Trophoblast cell (in vitro differentiated cells and primary cell): ENCODE results near the gene NRXN3.

ENCODE experiments used
- DNase-seq, 2 donors: peaks; one replicate each; pipeline ENCODE4 v3.0.0-alpha.2; 2016
- H2AFZ ChIP-seq: 2 replicates; pipeline ENCODE4 v1.6.1; 2013; ENCODE audit warnings: low read length, moderate library complexity, mild to moderate bottlenecking; ENCODE audit not compliant: insufficient read depth, poor library complexity
- H2AK5ac ChIP-seq: 2 replicates; pipeline ENCODE4 v1.6.1; 2013; ENCODE audit warnings: mild to moderate bottlenecking, low read length
- H2BK120ac ChIP-seq: 2 replicates; pipeline ENCODE4 v1.6.1; 2013; ENCODE audit warnings: low read length, mild to moderate bottlenecking, moderate library complexity; ENCODE audit not compliant: insufficient read depth, poor library complexity
- H2BK12ac ChIP-seq: 2 replicates; pipeline ENCODE4 v1.6.1; 2013; ENCODE audit warnings: mild to moderate bottlenecking, low read length, moderate library complexity
- H2BK5ac ChIP-seq: 2 replicates; pipeline ENCODE4 v1.6.1; 2013; ENCODE audit warnings: low read length, low read depth, moderate library complexity, mild to moderate bottlenecking; ENCODE audit not compliant: poor library complexity
- H3K14ac ChIP-seq: 2 replicates; pipeline ENCODE4 v1.6.1; 2013; ENCODE audit warnings: mild to moderate bottlenecking, low read length
- H3K18ac ChIP-seq: 2 replicates; pipeline ENCODE4 v1.6.1; 2013; ENCODE audit warnings: mild to moderate bottlenecking, low read length
- H3K23ac ChIP-seq: 2 replicates; pipeline ENCODE4 v1.6.1; 2013; ENCODE audit warnings: low read length
- H3K27ac ChIP-seq: 2 replicates; pipeline ENCODE4 v1.5.1; 2013; ENCODE audit warnings: low read depth, mild to moderate bottlenecking, inconsistent platforms, low read length, moderate library complexity
- H3K27me3 ChIP-seq: 2 replicates; pipeline ENCODE4 v1.6.1; 2013; ENCODE audit warnings: inconsistent platforms, mild to moderate bottlenecking, low read length, moderate library complexity; ENCODE audit not compliant: insufficient read depth
- H3K36me3 ChIP-seq, 2 experiments: 1 replicate in 1 of 2; 2 replicates in 1 of 2; pipeline ENCODE4 v1.6.1; 2013; ENCODE audit warnings: low read length in 2 of 2, mild to moderate bottlenecking in 2 of 2, moderate library complexity in 1 of 2; ENCODE audit not compliant: insufficient read depth in 2 of 2, control insufficient read depth in 1 of 2
- H3K4ac ChIP-seq: 2 replicates; pipeline ENCODE4 v1.6.1; 2013; ENCODE audit warnings: low read depth, mild to moderate bottlenecking, low read length, moderate library complexity
- H3K4me1 ChIP-seq, 2 experiments: 1 replicate in 1 of 2; 2 replicates in 1 of 2; pipeline ENCODE4 v1.6.1; 2013; ENCODE audit warnings: low read length in 2 of 2, mild to moderate bottlenecking in 2 of 2, moderate library complexity in 1 of 2; ENCODE audit not compliant: insufficient read depth in 2 of 2, control insufficient read depth in 1 of 2
- H3K4me2 ChIP-seq: 2 replicates; pipeline ENCODE4 v1.6.1; 2013; ENCODE audit warnings: inconsistent platforms, mild to moderate bottlenecking, low read length, moderate library complexity
- H3K4me3 ChIP-seq: 2 replicates; pipeline ENCODE4 v1.5.1; 2013; ENCODE audit warnings: mild to moderate bottlenecking, low read depth, low read length, inconsistent platforms
- H3K79me1 ChIP-seq: one replicate; pipeline ENCODE4 v1.6.1; 2013; ENCODE audit warnings: low read length
- H3K79me2 ChIP-seq: 2 replicates; pipeline ENCODE4 v1.6.1; 2013; ENCODE audit warnings: low read length, mild to moderate bottlenecking; ENCODE audit not compliant: control insufficient read depth, insufficient read depth, poor library complexity
- H3K9ac ChIP-seq: 2 replicates; pipeline ENCODE4 v1.6.1; 2013; ENCODE audit warnings: mild to moderate bottlenecking, low read length
- H3K9me3 ChIP-seq: 2 replicates; pipeline ENCODE4 v1.6.1; 2013; ENCODE audit warnings: low read depth, mild to moderate bottlenecking, control low read depth, inconsistent platforms, low read length; ENCODE audit not compliant: insufficient read depth
- H4K12ac ChIP-seq: 2 replicates; pipeline ENCODE4 v1.6.1; 2013; ENCODE audit warnings: low read depth, mild to moderate bottlenecking, low read length, moderate library complexity
- H4K8ac ChIP-seq: 2 replicates; pipeline ENCODE4 v1.6.1; 2013; ENCODE audit warnings: low read depth, mild to moderate bottlenecking, low read length, moderate library complexity
- H4K91ac ChIP-seq: one replicate; pipeline ENCODE4 v1.6.1; 2013; ENCODE audit warnings: low read depth, mild to moderate bottlenecking, low read length, moderate library complexity
- WGBS: extraction: QIAGEN DNeasy Blood & Tissue Kit; methylation state at CpG from one replicate; pipeline ENCODE4 v1.1.7; 2013; ENCODE audit warnings: missing lambda C conversion rate; ENCODE audit not compliant: insufficient read length, insufficient coverage; ENCODE audit errors: extremely low coverage; 5-methylcytosine and 5-hydroxymethylcytosine counted together

NRXN3 gene

DNA sequence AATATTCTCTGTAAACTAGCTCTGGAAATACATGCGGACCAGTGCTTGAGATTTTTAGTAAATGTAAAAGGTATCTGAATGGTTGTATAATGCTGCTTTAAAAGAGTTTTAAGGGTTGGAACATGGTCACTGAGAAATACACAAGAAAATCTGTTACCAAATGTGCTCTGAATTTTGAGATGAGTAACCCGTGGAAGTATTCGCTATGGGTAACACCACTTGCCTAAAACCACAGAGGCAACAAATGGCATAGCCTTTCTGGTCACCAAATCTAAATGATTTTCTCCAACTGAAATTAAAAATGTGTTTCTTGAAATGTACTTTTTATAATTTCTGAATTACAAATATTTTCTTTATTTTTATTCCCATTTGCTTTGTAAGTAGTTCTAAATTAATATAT lies 1295.5 kb downstream of the NRXN3 start:
- H2BK5ac ChIP-seq: no peak overlapping the region
- H2BK12ac ChIP-seq: no peak overlapping the region
- H2AK5ac ChIP-seq: no peak overlapping the region
- H4K8ac ChIP-seq: no peak overlapping the region
- H3K23ac ChIP-seq: no peak overlapping the region
- H3K27ac ChIP-seq: no peak overlapping the region
- H3K4ac ChIP-seq: no peak overlapping the region
- no CpG with 5 or more reads among the region's 3 CpGs for WGBS
- H3K36me3 ChIP-seq: no peaks in the 10 kb centered on the region
- no peaks in the 10 kb centered on the region for H3K27me3 ChIP-seq
- H3K4me1 ChIP-seq: no peaks in the 10 kb centered on the region
- no peak overlapping the region for H3K4me2 ChIP-seq
- H3K9me3 ChIP-seq: peaks cover 2% of the 10 kb centered on the region
- no peak for DNase-seq
- H3K4me3 ChIP-seq: no peak overlapping the region
- no peaks in the 10 kb centered on the region for H3K79me2 ChIP-seq
- no peak overlapping the region for H4K12ac ChIP-seq
- no peaks in the 10 kb centered on the region for H3K79me1 ChIP-seq
- no peak overlapping the region for H3K14ac ChIP-seq
- H3K9ac ChIP-seq: no peak overlapping the region
- no peak overlapping the region for H2AFZ ChIP-seq
- H4K91ac ChIP-seq: no peak overlapping the region
- no peak overlapping the region for H2BK120ac ChIP-seq
- no peak overlapping the region for H3K18ac ChIP-seq

DNA sequence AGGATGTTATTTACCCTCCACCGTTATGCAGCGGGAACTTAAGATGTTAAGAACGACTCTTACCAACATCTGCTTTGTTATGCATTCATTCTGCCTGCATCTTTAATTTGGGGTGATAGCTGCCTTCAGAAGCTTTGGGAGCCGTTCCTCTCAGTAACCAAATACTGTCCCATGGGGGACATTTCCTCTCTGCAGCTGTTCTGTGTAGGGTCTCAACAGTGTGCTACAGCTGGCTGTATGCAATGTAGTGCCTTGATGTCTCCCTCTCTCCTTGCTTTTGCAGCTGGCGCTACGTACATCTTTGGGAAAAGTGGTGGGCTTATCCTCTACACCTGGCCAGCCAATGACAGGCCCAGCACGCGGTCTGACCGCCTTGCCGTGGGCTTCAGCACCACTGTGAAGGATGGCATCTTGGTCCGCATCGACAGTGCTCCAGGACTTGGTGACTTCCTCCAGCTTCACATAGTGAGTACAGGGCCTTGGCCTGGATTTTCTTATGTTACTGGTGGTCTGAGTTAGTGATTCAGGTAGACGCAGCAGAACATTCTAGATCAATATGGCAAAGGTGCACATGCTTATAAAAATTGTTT lies 1296.9 kb downstream of the NRXN3 start:
- Histone ChIP-seq H2BK12ac (no peak overlapping the region), H3K79me2 (no peaks in the 10 kb centered on the region), H2AK5ac (no peak overlapping the region), H3K27me3 (no peaks in the 10 kb centered on the region), H4K8ac (no peak overlapping the region), H3K9me3 (peaks cover 2% of the 10 kb centered on the region), H4K91ac (no peak overlapping the region), H3K23ac (no peak overlapping the region), H3K27ac (no peak overlapping the region), H3K4ac (no peak overlapping the region), H3K9ac (no peak overlapping the region), H3K18ac (no peak overlapping the region), H3K4me2 (no peak overlapping the region), H3K4me3 (no peak overlapping the region), H2AFZ (no peak overlapping the region), H4K12ac (no peak overlapping the region), H3K4me1 (no peaks in the 10 kb centered on the region), H3K14ac (no peak overlapping the region), H2BK120ac (no peak overlapping the region), H2BK5ac (no peak overlapping the region), H3K36me3 (no peaks in the 10 kb centered on the region), H3K79me1 (no peaks in the 10 kb centered on the region)
- DNase-seq: no peak
- no CpG with 5 or more reads among the region's 13 CpGs for WGBS

DNA sequence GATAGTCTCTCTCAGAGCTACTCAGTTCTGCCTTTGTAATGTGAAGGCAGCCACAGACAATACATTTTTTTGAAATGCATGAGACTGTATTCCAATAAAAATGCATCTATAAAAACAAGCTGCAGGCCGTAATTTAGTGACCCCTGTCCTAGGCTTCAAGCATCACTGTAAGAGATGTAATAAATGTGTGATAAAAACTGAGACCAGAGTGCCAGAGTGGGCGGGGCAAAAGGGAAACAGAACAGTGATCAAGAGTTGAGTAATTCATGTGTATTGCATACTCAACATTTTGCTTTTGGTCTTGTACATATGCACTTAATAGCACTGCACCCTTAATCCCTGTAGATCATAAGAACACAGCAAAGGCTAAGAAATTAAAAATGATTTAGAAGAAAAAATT lies 1297.7 kb downstream of the NRXN3 start:
- Histone ChIP-seq H3K79me2 (no peaks in the 10 kb centered on the region), H2BK12ac (no peak overlapping the region), H4K91ac (no peak overlapping the region), H2AFZ (no peak overlapping the region), H3K36me3 (no peaks in the 10 kb centered on the region), H3K23ac (no peak overlapping the region), H3K9me3 (peaks cover 2% of the 10 kb centered on the region), H2BK5ac (no peak overlapping the region), H3K14ac (no peak overlapping the region), H2AK5ac (no peak overlapping the region), H3K4me3 (no peak overlapping the region), H3K4me2 (no peak overlapping the region), H3K4ac (no peak overlapping the region), H4K8ac (no peak overlapping the region), H3K27ac (no peak overlapping the region), H2BK120ac (no peak overlapping the region), H3K4me1 (no peaks in the 10 kb centered on the region), H3K18ac (no peak overlapping the region), H3K9ac (no peak overlapping the region), H3K79me1 (no peaks in the 10 kb centered on the region), H4K12ac (no peak overlapping the region), H3K27me3 (no peaks in the 10 kb centered on the region)
- DNase-seq: no peak
- WGBS: no CpG with 5 or more reads among the region's 2 CpGs

DNA sequence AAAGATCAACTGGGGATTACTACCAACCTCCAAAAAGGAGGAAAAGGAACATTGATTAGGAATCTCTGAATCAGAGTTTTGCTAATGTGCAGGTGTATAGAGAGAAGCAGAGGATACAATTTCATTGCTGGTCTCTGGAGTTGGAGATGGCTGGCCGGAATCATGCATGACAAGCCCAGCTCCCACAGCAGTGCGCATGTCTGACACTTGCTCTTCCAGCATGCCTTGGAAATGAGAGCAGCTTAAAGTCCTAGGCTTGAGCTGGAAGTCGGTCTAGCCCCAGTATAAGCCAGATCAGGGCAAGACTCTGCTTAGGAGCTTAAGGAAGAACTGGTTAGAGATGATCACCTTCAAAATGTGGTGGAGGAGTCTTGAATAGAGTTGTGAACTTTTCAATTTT lies 1298.3 kb downstream of the NRXN3 start:
- H3K23ac ChIP-seq: no peak overlapping the region
- no peak overlapping the region for H3K18ac ChIP-seq
- WGBS: no CpG with 5 or more reads among the region's 3 CpGs
- no peak overlapping the region for H3K14ac ChIP-seq
- no peaks in the 10 kb centered on the region for H3K27me3 ChIP-seq
- no peak overlapping the region for H3K4ac ChIP-seq
- no peak overlapping the region for H3K4me2 ChIP-seq
- no peak overlapping the region for H2BK120ac ChIP-seq
- H2AK5ac ChIP-seq: no peak overlapping the region
- no peaks in the 10 kb centered on the region for H3K36me3 ChIP-seq
- H3K79me2 ChIP-seq: no peaks in the 10 kb centered on the region
- no peaks in the 10 kb centered on the region for H3K79me1 ChIP-seq
- H4K91ac ChIP-seq: no peak overlapping the region
- H2BK12ac ChIP-seq: no peak overlapping the region
- no peak overlapping the region for H3K9ac ChIP-seq
- no peaks in the 10 kb centered on the region for H3K4me1 ChIP-seq
- H3K27ac ChIP-seq: no peak overlapping the region
- H2BK5ac ChIP-seq: no peak overlapping the region
- H4K8ac ChIP-seq: no peak overlapping the region
- no peak overlapping the region for H2AFZ ChIP-seq
- no peak overlapping the region for H4K12ac ChIP-seq
- no peak for DNase-seq
- H3K4me3 ChIP-seq: no peak overlapping the region
- peaks cover 2% of the 10 kb centered on the region for H3K9me3 ChIP-seq
